Measurements from ENCODE around the gene EIF2B4. TPM values are rescaled to one million over a fixed set of nuclear protein-coding genes. Genes with fewer than 3 reads are reported as not detected.
"Not testable (repeated sequence)": the region's sequence is repeated elsewhere in the genome, so short reads cannot be mapped to it uniquely, and the experiment has no call there.

Gene EIF2B4
- total RNA-seq, 1 experiment from 2014 or later = 30.6 TPM

- peak overlapping the region; percentile 89 for H3K9ac ChIP-seq (ENCODE audit: low read length)
- peak overlapping the region; percentile 89 for H3K4me3 ChIP-seq (ENCODE audit: low read length)
- H2AFZ ChIP-seq (ENCODE audit: low read length) = peak overlapping the region; percentile 39; the same call in 1 of the 2 replicates
- H3K4me1 ChIP-seq (ENCODE audit: low read length) = peaks cover 45% of the 10 kb centered on the region
- H3K9me3 ChIP-seq (ENCODE audit: low read length) = no peaks in the 10 kb centered on the region
- DNase-seq = peak; percentile 89
- H3K4me2 ChIP-seq (ENCODE audit: low read depth, low read length, poor library complexity, severe bottlenecking) = peak overlapping the region; percentile 99
- H3K27ac ChIP-seq (ENCODE audit: low read length) = peak overlapping the region; percentile 78
- H4K20me1 ChIP-seq (ENCODE audit: insufficient read depth, low read depth, low read length) = no peaks in the 10 kb centered on the region
- no peaks in the 10 kb centered on the region for H3K27me3 ChIP-seq (ENCODE audit: low read length)
- no peaks in the 10 kb centered on the region for H3K9me2 ChIP-seq (replicated peaks; ENCODE audit: insufficient read depth, low read length)
- H3K36me3 ChIP-seq (ENCODE audit: insufficient read depth, low read length) = peaks cover 9% of the 10 kb centered on the region
- H3K79me2 ChIP-seq (ENCODE audit: low read length) = peaks cover 71% of the 10 kb centered on the region
Measured at GRCh38 chr2:27356056-27356381, 14.1 kb downstream of the EIF2B4 start.

GRCh38 chr2:27354597-27354927, 15.6 kb downstream of the EIF2B4 start:
- Histone ChIP-seq H2AFZ (ENCODE audit: low read length) (no peak overlapping the region), H3K27ac (ENCODE audit: low read length) (no peak overlapping the region), H3K9me3 (ENCODE audit: low read length) (no peaks in the 10 kb centered on the region), H3K9ac (ENCODE audit: low read length) (no peak overlapping the region), H3K36me3 (ENCODE audit: insufficient read depth, low read length) (peaks cover 9% of the 10 kb centered on the region), H3K79me2 (ENCODE audit: low read length) (peaks cover 86% of the 10 kb centered on the region), H3K9me2 (replicated peaks; ENCODE audit: insufficient read depth, low read length) (no peaks in the 10 kb centered on the region), H4K20me1 (ENCODE audit: insufficient read depth, low read depth, low read length) (no peaks in the 10 kb centered on the region), H3K4me2 (ENCODE audit: low read depth, low read length, poor library complexity, severe bottlenecking) (peak overlapping the region; percentile 99), H3K4me3 (ENCODE audit: low read length) (no peak overlapping the region), H3K27me3 (ENCODE audit: low read length) (no peaks in the 10 kb centered on the region), H3K4me1 (ENCODE audit: low read length) (peaks cover 59% of the 10 kb centered on the region)
- DNase-seq = no peak

GRCh38 chr2:27353762-27354596, 16.2 kb downstream of the EIF2B4 start:
- no peak overlapping the region for H2AFZ ChIP-seq (ENCODE audit: low read length)
- no peaks in the 10 kb centered on the region for H3K9me3 ChIP-seq (ENCODE audit: low read length)
- no peaks in the 10 kb centered on the region for H4K20me1 ChIP-seq (ENCODE audit: insufficient read depth, low read depth, low read length)
- no peak overlapping the region for H3K9ac ChIP-seq (ENCODE audit: low read length)
- peaks cover 91% of the 10 kb centered on the region for H3K79me2 ChIP-seq (ENCODE audit: low read length)
- H3K27ac ChIP-seq (ENCODE audit: low read length) = no peak overlapping the region; the same call in 1 of the 2 replicates
- H3K4me2 ChIP-seq (ENCODE audit: low read depth, low read length, poor library complexity, severe bottlenecking) = peak overlapping the region; percentile 99
- H3K9me2 ChIP-seq (replicated peaks; ENCODE audit: insufficient read depth, low read length) = no peaks in the 10 kb centered on the region
- no peak overlapping the region for H3K4me3 ChIP-seq (ENCODE audit: low read length)
- DNase-seq = no peak
- H3K27me3 ChIP-seq (ENCODE audit: low read length) = no peaks in the 10 kb centered on the region
- H3K4me1 ChIP-seq (ENCODE audit: low read length) = peaks cover 59% of the 10 kb centered on the region
- peaks cover 9% of the 10 kb centered on the region for H3K36me3 ChIP-seq (ENCODE audit: insufficient read depth, low read length)

- peaks cover 59% of the 10 kb centered on the region for H3K4me1 ChIP-seq (ENCODE audit: low read length)
- not testable (repeated sequence) for H4K20me1 ChIP-seq (ENCODE audit: insufficient read depth, low read depth, low read length); H3K9me3 ChIP-seq (ENCODE audit: low read length); H3K36me3 ChIP-seq (ENCODE audit: insufficient read depth, low read length); H3K27me3 ChIP-seq (ENCODE audit: low read length); H3K27ac ChIP-seq (ENCODE audit: low read length); H2AFZ ChIP-seq (ENCODE audit: low read length); DNase-seq; H3K4me3 ChIP-seq (ENCODE audit: low read length); H3K4me2 ChIP-seq (ENCODE audit: low read depth, low read length, poor library complexity, severe bottlenecking); H3K9ac ChIP-seq (ENCODE audit: low read length); H3K9me2 ChIP-seq (replicated peaks; ENCODE audit: insufficient read depth, low read length)
- peaks cover 91% of the 10 kb centered on the region for H3K79me2 ChIP-seq (ENCODE audit: low read length)
Measured at GRCh38 chr2:27353386-27353761, 16.8 kb downstream of the EIF2B4 start.

- H3K4me3 ChIP-seq (ENCODE audit: low read length) = no peak overlapping the region
- H2AFZ ChIP-seq (ENCODE audit: low read length) = no peak overlapping the region
- peak overlapping the region; percentile 11 for H3K4me2 ChIP-seq (ENCODE audit: low read depth, low read length, poor library complexity, severe bottlenecking)
- H3K9me2 ChIP-seq (replicated peaks; ENCODE audit: insufficient read depth, low read length) = no peaks in the 10 kb centered on the region
- peaks cover 51% of the 10 kb centered on the region for H3K4me1 ChIP-seq (ENCODE audit: low read length)
- H4K20me1 ChIP-seq (ENCODE audit: insufficient read depth, low read depth, low read length) = no peaks in the 10 kb centered on the region; the same call in 1 of the 2 replicates
- H3K79me2 ChIP-seq (ENCODE audit: low read length) = peaks cover 91% of the 10 kb centered on the region
- no peaks in the 10 kb centered on the region; the same call in none of the 2 replicates for H3K36me3 ChIP-seq (ENCODE audit: insufficient read depth, low read length)
- no peak for DNase-seq
- H3K9ac ChIP-seq (ENCODE audit: low read length) = peak overlapping the region; percentile 39
- no peaks in the 10 kb centered on the region for H3K27me3 ChIP-seq (ENCODE audit: low read length)
- no peaks in the 10 kb centered on the region for H3K9me3 ChIP-seq (ENCODE audit: low read length)
- H3K27ac ChIP-seq (ENCODE audit: low read length) = peak overlapping the region; percentile 45
Measured at GRCh38 chr2:27351802-27352598, 18.1 kb downstream of the EIF2B4 start.

- peak overlapping the region; percentile 47 for H3K4me2 ChIP-seq (ENCODE audit: low read depth, low read length, poor library complexity, severe bottlenecking)
- no peaks in the 10 kb centered on the region for H3K9me3 ChIP-seq (ENCODE audit: low read length)
- peak overlapping the region; percentile 37 for H3K27ac ChIP-seq (ENCODE audit: low read length)
- H3K9ac ChIP-seq (ENCODE audit: low read length) = peak overlapping the region; percentile 15; the same call in 1 of the 2 replicates
- no peaks in the 10 kb centered on the region for H3K27me3 ChIP-seq (ENCODE audit: low read length)
- peaks cover 46% of the 10 kb centered on the region for H3K4me1 ChIP-seq (ENCODE audit: low read length)
- no peaks in the 10 kb centered on the region; the same call in none of the 2 replicates for H3K36me3 ChIP-seq (ENCODE audit: insufficient read depth, low read length)
- no peaks in the 10 kb centered on the region for H3K9me2 ChIP-seq (replicated peaks; ENCODE audit: insufficient read depth, low read length)
- H4K20me1 ChIP-seq (ENCODE audit: insufficient read depth, low read depth, low read length) = no peaks in the 10 kb centered on the region; the same call in 1 of the 2 replicates
- DNase-seq = peak; percentile 61
- peaks cover 93% of the 10 kb centered on the region for H3K79me2 ChIP-seq (ENCODE audit: low read length)
- no peak overlapping the region for H2AFZ ChIP-seq (ENCODE audit: low read length)
- no peak overlapping the region for H3K4me3 ChIP-seq (ENCODE audit: low read length)
Measured at GRCh38 chr2:27350106-27350693, 19.9 kb downstream of the EIF2B4 start.

GRCh38 chr2:27347641-27348040, 22.5 kb downstream of the EIF2B4 start:
- H3K36me3 ChIP-seq (ENCODE audit: insufficient read depth, low read length) = peaks cover 9% of the 10 kb centered on the region
- H3K27me3 ChIP-seq (ENCODE audit: low read length) = no peaks in the 10 kb centered on the region
- DNase-seq = no peak
- no peak overlapping the region for H3K9ac ChIP-seq (ENCODE audit: low read length)
- peaks cover 91% of the 10 kb centered on the region for H3K79me2 ChIP-seq (ENCODE audit: low read length)
- H2AFZ ChIP-seq (ENCODE audit: low read length) = no peak overlapping the region
- no peak overlapping the region for H3K4me2 ChIP-seq (ENCODE audit: low read depth, low read length, poor library complexity, severe bottlenecking)
- H4K20me1 ChIP-seq (ENCODE audit: insufficient read depth, low read depth, low read length) = no peaks in the 10 kb centered on the region; the same call in 1 of the 2 replicates
- no peak overlapping the region for H3K4me3 ChIP-seq (ENCODE audit: low read length)
- H3K4me1 ChIP-seq (ENCODE audit: low read length) = peaks cover 28% of the 10 kb centered on the region
- H3K27ac ChIP-seq (ENCODE audit: low read length) = no peak overlapping the region
- H3K9me2 ChIP-seq (replicated peaks; ENCODE audit: insufficient read depth, low read length) = no peaks in the 10 kb centered on the region
- no peaks in the 10 kb centered on the region for H3K9me3 ChIP-seq (ENCODE audit: low read length)

GRCh38 chr2:27336173-27336572, 34.0 kb downstream of the EIF2B4 start:
- no peak overlapping the region for H3K4me3 ChIP-seq (ENCODE audit: low read length)
- H2AFZ ChIP-seq (ENCODE audit: low read length) = no peak overlapping the region
- H3K9me2 ChIP-seq (replicated peaks; ENCODE audit: insufficient read depth, low read length) = no peaks in the 10 kb centered on the region
- no peak overlapping the region for H3K4me2 ChIP-seq (ENCODE audit: low read depth, low read length, poor library complexity, severe bottlenecking)
- H3K4me1 ChIP-seq (ENCODE audit: low read length) = no peaks in the 10 kb centered on the region
- H3K79me2 ChIP-seq (ENCODE audit: low read length) = no peaks in the 10 kb centered on the region
- H3K36me3 ChIP-seq (ENCODE audit: insufficient read depth, low read length) = peaks cover 34% of the 10 kb centered on the region
- H3K27me3 ChIP-seq (ENCODE audit: low read length) = no peaks in the 10 kb centered on the region
- no peak for DNase-seq
- H4K20me1 ChIP-seq (ENCODE audit: insufficient read depth, low read depth, low read length) = no peaks in the 10 kb centered on the region
- H3K27ac ChIP-seq (ENCODE audit: low read length) = no peak overlapping the region
- H3K9ac ChIP-seq (ENCODE audit: low read length) = no peak overlapping the region
- no peaks in the 10 kb centered on the region for H3K9me3 ChIP-seq (ENCODE audit: low read length)
